HepG2 (cell line): ENCODE data around the gene LZTS2. TPM values are rescaled to one million over a fixed set of nuclear protein-coding genes. Genes with fewer than 3 reads are reported as not detected.
A peak's percentile ranks its signal among the peaks of the same experiment; 100 is the strongest.

Experiments
- BCLAF1 ChIP-seq: fragments of 450-650 bp; IDR thresholded peaks from 2 replicates; pipeline ENCODE4 v1.6.1; 2017; ENCODE audit warnings: mild to moderate bottlenecking
- FOSL1 ChIP-seq: sonication (generic); formaldehyde crosslinking; IDR thresholded peaks from 2 replicates; pipeline ENCODE4 v1.9.0; 2021; ENCODE audit warnings: missing genetic modification reagents, borderline replicate concordance
- FOXK1 ChIP-seq: sonication (generic); formaldehyde crosslinking; IDR thresholded peaks from 2 replicates; pipeline ENCODE4 v1.4.0; 2020; ENCODE audit warnings: low read depth, missing genetic modification reagents, borderline replicate concordance
- FOXK2 ChIP-seq: fragments of 450-650 bp; IDR thresholded peaks from 2 replicates; pipeline ENCODE4 v1.6.1; 2016
- GFI1 ChIP-seq: sonication (generic); formaldehyde crosslinking; IDR thresholded peaks from 2 replicates; pipeline ENCODE4 v1.5.0; 2020; ENCODE audit warnings: missing genetic modification reagents, mild to moderate bottlenecking, borderline replicate concordance
- HMG20B ChIP-seq: conservative IDR thresholded peaks from 2 replicates; pipeline ENCODE4 v1.6.1; 2016; ENCODE audit warnings: missing genetic modification reagents, missing compliant biosample characterization
- HNRNPK ChIP-seq: fragments of 200-400 bp; formaldehyde crosslinking; IDR thresholded peaks from 2 replicates; pipeline ENCODE4 v1.6.1; 2018; ENCODE audit warnings: low read length, low read depth, moderate library complexity, mild to moderate bottlenecking; ENCODE audit not compliant: poor library complexity, severe bottlenecking
- MTF1 ChIP-seq: sonication (generic); formaldehyde crosslinking; IDR thresholded peaks from 2 replicates; pipeline ENCODE4 v1.5.0; 2020; ENCODE audit warnings: missing genetic modification reagents
- NONO ChIP-seq, 2 experiments: fragments of 450-650 bp in 1 of 2; sonication (generic) in 1 of 2; formaldehyde crosslinking in 1 of 2; IDR thresholded peaks in 1 of 2; conservative IDR thresholded peaks in 1 of 2; 2 replicates each; pipeline versions ENCODE4 v1.6.1 to v1.8.0; 2017 to 2022; ENCODE audit warnings: mild to moderate bottlenecking in 1 of 2, missing genetic modification reagents in 1 of 2, moderate library complexity in 1 of 2
- REPIN1 ChIP-seq: sonication (generic); formaldehyde crosslinking; IDR thresholded peaks from 2 replicates; pipeline ENCODE4 v1.8.0; 2022; ENCODE audit warnings: missing genetic modification reagents, low read depth, mild to moderate bottlenecking, borderline replicate concordance
- SPEN ChIP-seq: sonication (generic); formaldehyde crosslinking; IDR thresholded peaks from 2 replicates; pipeline ENCODE4 v1.5.1; 2020; ENCODE audit warnings: low read depth, mild to moderate bottlenecking, missing genetic modification reagents
- TCF7L2 ChIP-seq: IDR thresholded peaks from 2 replicates; pipeline ENCODE4 v1.6.1; 2011; ENCODE audit warnings: mild to moderate bottlenecking, low read depth, low read length, moderate library complexity
- ZBTB37 ChIP-seq: sonication (generic); formaldehyde crosslinking; IDR thresholded peaks from 2 replicates; pipeline ENCODE4 v1.4.0; 2020; ENCODE audit warnings: mild to moderate bottlenecking, missing genetic modification reagents
- ZFAT ChIP-seq: sonication (generic); formaldehyde crosslinking; conservative IDR thresholded peaks from 2 replicates; pipeline ENCODE4 v1.8.1; 2023; ENCODE audit warnings: missing genetic modification reagents, inconsistent platforms
- ZFP36 ChIP-seq: fragments of 150-350 bp; IDR thresholded peaks from 2 replicates; pipeline ENCODE4 v1.6.1; 2018; ENCODE audit warnings: borderline replicate concordance, low read length, low read depth; ENCODE audit not compliant: partially characterized antibody
- ZFY ChIP-seq: sonication (generic); formaldehyde crosslinking; IDR thresholded peaks from 2 replicates; pipeline ENCODE4 v1.4.0; 2020; ENCODE audit warnings: missing genetic modification reagents
- ZNF367 ChIP-seq: sonication (generic); formaldehyde crosslinking; IDR thresholded peaks from 2 replicates; pipeline ENCODE4 v1.4.0; 2020; ENCODE audit warnings: missing genetic modification reagents, borderline replicate concordance
- ZNF704 ChIP-seq: sonication (generic); formaldehyde crosslinking; IDR thresholded peaks from 2 replicates; pipeline ENCODE4 v1.8.1; 2023; ENCODE audit warnings: mild to moderate bottlenecking, inconsistent platforms, moderate library complexity, missing genetic modification reagents, borderline replicate concordance
- ZNF737 ChIP-seq: sonication (generic); formaldehyde crosslinking; IDR thresholded peaks from 2 replicates; pipeline ENCODE4 v1.5.0; 2020; ENCODE audit warnings: missing genetic modification reagents, mild to moderate bottlenecking, borderline replicate concordance
- ZNF761 ChIP-seq: sonication (generic); formaldehyde crosslinking; conservative IDR thresholded peaks from 2 replicates; pipeline ENCODE4 v1.4.0; 2020; ENCODE audit warnings: mild to moderate bottlenecking, missing genetic modification reagents
- polyA plus RNA-seq, 8 experiments: library from polyadenylated mRNA; depleted of rRNA in 3 of 8; stranded (reverse) in 7 of 8; unstranded in 1 of 8; fragments of >200 nt; fragmentation: Illumina TruSeq in 4 of 8; extraction: Trizol in 4 of 8; gene quantifications; 2 replicates each; pipeline versions ENCODE4 v1.2.1 to v1.2.3, GENCODE V29; 2011 to 2016; ENCODE audit warnings: low read depth in 4 of 8, missing spikeins in 1 of 8, mixed read lengths in 1 of 8; ENCODE audit not compliant: insufficient read depth in 1 of 8
- total RNA-seq, 5 experiments: library from RNA; depleted of rRNA; stranded (reverse); fragments of >200 nt; fragmentation: Illumina TruSeq; extraction: Trizol; gene quantifications; 2 replicates each; pipeline ENCODE4 v1.2.3, GENCODE V29; 2016; ENCODE audit warnings: low read depth in 1 of 5

LZTS2 gene
- total and polyA plus RNA-seq, 2 of the 13 experiments (the other 11 are each of a cell fraction or from before 2014, with no cell fraction given) = 43.6 to 65.6 TPM

- no peak for TF ChIP-seq HMG20B
- TF ChIP-seq FOSL1 (CRISPR knock-in tag) = no peak
- no peak for TF ChIP-seq BCLAF1
- no peak for TF ChIP-seq ZNF737 (CRISPR knock-in tag)
- TF ChIP-seq GFI1 (CRISPR knock-in tag) = peak; percentile 47; the same call in 1 of the 2 replicates
- TF ChIP-seq SPEN (CRISPR knock-in tag) = peak; percentile 39
- TF ChIP-seq ZFAT = no peak
- TF ChIP-seq ZBTB37 (CRISPR knock-in tag) = no peak
- TF ChIP-seq ZNF704 (CRISPR knock-in tag) = no peak
- no peak for TF ChIP-seq NONO (IDR thresholded peaks at IDR 0.05)
- 0 out of 2 replicates have a peak, but pooled peaks have one; percentile 0 for TF ChIP-seq NONO (CRISPR knock-in tag; conservative IDR thresholded peaks at IDR 0.05)
- peak; percentile 45 for TF ChIP-seq ZFY (CRISPR knock-in tag)
- TF ChIP-seq ZNF367 (CRISPR knock-in tag) = no peak
- TF ChIP-seq ZFP36 = no peak
- TF ChIP-seq REPIN1 (CRISPR knock-in tag) = no peak
- peak; percentile 58 for TF ChIP-seq FOXK2
- TF ChIP-seq HNRNPK = no peak
- no peak for TF ChIP-seq MTF1
- TF ChIP-seq FOXK1 (CRISPR knock-in tag) = peak; percentile 63; the same call in 1 of the 2 replicates
- no peak for TF ChIP-seq TCF7L2
- TF ChIP-seq ZNF761 = no peak
Measured at GRCh38 chr10:101031796-101032636, 32.4 kb downstream of the LZTS2 start (continued).
